Uterus (tissue), 4 donors: ENCODE data around the gene HOMER2. TPM values are rescaled to one million over a fixed set of nuclear protein-coding genes. Genes with fewer than 3 reads are reported as not detected.

Source experiments
- DNase-seq, 2 donors: peaks; one replicate each; pipeline ENCODE4 v3.0.0-alpha.2; 2019 to 2020
- H3K27ac ChIP-seq, 2 donors: fragments of 200-600 bp; sonication (generic); 1 replicate in 1 of 2; 2 replicates in 1 of 2; pipeline ENCODE4 v1.5.1; 2016 to 2018
- H3K27me3 ChIP-seq, 2 donors: fragments of 200-600 bp; sonication (generic); one replicate each; pipeline ENCODE4 v1.5.1; 2018 to 2019; ENCODE audit warnings: control low read depth in 1 of 2
- H3K36me3 ChIP-seq, 2 donors: fragments of 200-600 bp; sonication (generic); one replicate each; pipeline ENCODE4 v1.5.1; 2019; ENCODE audit warnings: control low read depth in 1 of 2
- H3K4me1 ChIP-seq, 2 donors: fragments of 200-600 bp; sonication (generic); one replicate each; pipeline ENCODE4 v1.5.1; 2018 to 2019; ENCODE audit warnings: control low read depth in 1 of 2
- H3K4me3 ChIP-seq, 2 donors: fragments of 200-600 bp; sonication (generic); 1 replicate in 1 of 2; 2 replicates in 1 of 2; pipeline ENCODE4 v1.5.1; 2018 to 2019; ENCODE audit warnings: mild to moderate bottlenecking in 1 of 2
- H3K9me3 ChIP-seq, 2 donors: fragments of 200-600 bp; sonication (generic); one replicate each; pipeline ENCODE4 v1.5.1; 2019; ENCODE audit warnings: control low read depth in 1 of 2
- POLR2A ChIP-seq, 2 donors: fragments of 450-650 bp; IDR thresholded peaks; one replicate each; pipeline ENCODE4 v1.6.1; 2016; ENCODE audit warnings: antibody characterized with exemption in 2 of 2, mild to moderate bottlenecking in 1 of 2, moderate library complexity in 1 of 2
- intact Hi-C: fragments of 100-400 bp; cut with DNase I; formaldehyde crosslinking; loops from one replicate; pipeline ENCODE4 v1.15.1; 2023; ENCODE audit warnings: low total_unique reads
- total RNA-seq, 4 donors: library from RNA; depleted of rRNA in 3 of 4; stranded (reverse); fragments of >200 nt in 3 of 4; gene quantifications; one replicate each; pipeline versions ENCODE4 v1.1.0 to v1.2.4, GENCODE V29; 2014 to 2023
- TF ChIP-seq, protein P1 (sequence below), 4 experiments: fragments of 200-600 bp in 2 of 4; fragments of 450-650 bp in 2 of 4; sonication (generic) in 2 of 4; IDR thresholded peaks; one replicate each; pipeline ENCODE4 v1.5.1; 2016 to 2019; ENCODE audit warnings: antibody characterized with exemption in 4 of 4, mild to moderate bottlenecking in 2 of 4, moderate library complexity in 1 of 4
- donor health status: DM: yes; HTN: yes; CAD: no.

Gene HOMER2
- total RNA-seq, 4 donors from 2014 or later = 5.1 to 50.0 (median 10.6) TPM

DNA sequence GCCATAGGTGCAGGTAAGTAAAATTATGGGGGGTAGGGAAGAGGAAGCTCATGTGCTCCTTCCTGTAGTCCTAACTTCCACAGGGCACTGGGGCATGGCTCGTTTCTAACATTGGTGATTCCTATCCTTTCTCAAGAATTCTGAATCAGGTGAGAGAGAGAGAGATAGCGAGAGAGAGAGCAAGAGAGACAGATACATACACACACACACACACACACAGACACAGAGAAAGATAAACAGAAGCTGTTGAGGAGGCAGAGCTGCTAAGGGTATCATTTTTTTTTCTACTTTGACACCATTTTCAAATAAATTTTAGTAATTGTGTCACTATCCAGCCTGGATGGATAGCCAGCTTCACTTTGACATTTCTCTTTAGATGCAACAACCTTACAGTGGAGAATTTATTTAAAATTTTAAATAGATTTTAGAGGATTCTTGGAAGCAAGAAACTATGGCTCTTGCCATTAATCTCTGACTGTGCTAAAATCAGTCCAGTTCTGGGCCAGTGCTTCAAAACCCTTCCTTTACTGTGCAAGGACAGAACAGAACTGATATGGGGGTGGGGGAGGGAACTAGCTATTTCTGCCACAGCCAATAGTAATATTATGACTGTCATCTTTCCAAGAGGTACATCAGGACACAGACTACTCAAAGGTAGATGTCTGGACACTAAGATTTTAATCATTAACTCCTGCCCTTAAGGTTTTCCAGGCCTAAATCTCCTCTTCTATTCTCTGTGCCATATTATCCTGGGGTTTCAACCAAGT lies 18.9 kb upstream of the HOMER2 start:
- TF ChIP-seq, protein P1, sequence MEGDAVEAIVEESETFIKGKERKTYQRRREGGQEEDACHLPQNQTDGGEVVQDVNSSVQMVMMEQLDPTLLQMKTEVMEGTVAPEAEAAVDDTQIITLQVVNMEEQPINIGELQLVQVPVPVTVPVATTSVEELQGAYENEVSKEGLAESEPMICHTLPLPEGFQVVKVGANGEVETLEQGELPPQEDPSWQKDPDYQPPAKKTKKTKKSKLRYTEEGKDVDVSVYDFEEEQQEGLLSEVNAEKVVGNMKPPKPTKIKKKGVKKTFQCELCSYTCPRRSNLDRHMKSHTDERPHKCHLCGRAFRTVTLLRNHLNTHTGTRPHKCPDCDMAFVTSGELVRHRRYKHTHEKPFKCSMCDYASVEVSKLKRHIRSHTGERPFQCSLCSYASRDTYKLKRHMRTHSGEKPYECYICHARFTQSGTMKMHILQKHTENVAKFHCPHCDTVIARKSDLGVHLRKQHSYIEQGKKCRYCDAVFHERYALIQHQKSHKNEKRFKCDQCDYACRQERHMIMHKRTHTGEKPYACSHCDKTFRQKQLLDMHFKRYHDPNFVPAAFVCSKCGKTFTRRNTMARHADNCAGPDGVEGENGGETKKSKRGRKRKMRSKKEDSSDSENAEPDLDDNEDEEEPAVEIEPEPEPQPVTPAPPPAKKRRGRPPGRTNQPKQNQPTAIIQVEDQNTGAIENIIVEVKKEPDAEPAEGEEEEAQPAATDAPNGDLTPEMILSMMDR (IDR thresholded peaks at IDR 0.05) = no peak
- no peak for TF ChIP-seq POLR2A (IDR thresholded peaks at IDR 0.05)
- no peaks in the 10 kb centered on the region for H3K27me3 ChIP-seq
- no peak overlapping the region for H3K4me3 ChIP-seq
- no peak overlapping the region for H3K27ac ChIP-seq
- no peaks in the 10 kb centered on the region for H3K9me3 ChIP-seq
- no peaks in the 10 kb centered on the region for H3K4me1 ChIP-seq
- intact Hi-C loops = no loop called here
- DNase-seq = no peak
- no peaks in the 10 kb centered on the region for H3K36me3 ChIP-seq

DNA sequence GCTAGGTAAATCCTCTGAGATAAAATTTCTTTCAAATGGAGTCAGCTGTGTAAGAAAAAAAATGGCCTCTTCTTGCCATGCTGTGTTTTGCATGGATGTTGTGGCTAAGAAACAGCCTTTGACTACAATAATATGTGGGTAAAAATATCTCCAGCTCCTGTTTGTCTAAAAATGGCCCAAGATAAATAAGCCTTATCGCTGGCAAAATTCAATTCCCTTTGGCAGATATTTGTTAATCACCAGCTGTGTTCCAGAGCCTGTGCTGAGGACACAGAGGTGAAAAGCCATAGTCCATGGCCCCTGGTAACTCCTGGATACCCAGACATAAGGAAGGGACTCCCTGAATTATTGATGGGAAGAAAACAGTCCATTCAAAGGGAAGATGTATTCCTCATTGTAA lies 18.2 kb upstream of the HOMER2 start:
- no peak for DNase-seq

DNA sequence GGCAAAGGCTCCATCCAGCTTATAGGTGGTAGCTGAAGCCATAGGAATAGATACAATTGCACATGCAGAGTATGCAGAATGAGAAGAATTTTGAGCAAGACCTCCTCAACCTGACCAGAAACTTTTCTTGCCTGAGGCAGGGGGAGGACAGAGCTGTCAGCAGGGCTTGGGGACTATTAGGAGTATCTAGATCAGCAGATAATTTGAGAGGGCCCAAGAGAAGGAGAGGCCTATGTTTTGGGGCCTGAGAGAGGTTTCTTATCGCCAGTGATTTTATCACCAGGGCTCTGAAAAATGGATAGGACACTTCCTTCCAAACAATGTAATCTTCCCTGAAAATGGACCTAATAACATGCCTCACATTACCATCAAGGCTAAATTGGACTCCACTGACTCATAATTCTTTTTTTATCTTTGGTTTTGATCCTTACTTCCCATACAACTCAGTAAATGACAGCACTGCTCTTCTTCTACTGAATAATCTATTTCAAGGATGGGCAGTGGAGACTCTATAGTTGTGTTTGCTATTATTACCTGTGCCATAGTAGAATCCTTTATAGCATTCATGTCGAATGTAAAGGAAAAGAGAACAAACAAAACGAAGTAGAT lies 17.7 kb upstream of the HOMER2 start:
- intact Hi-C loops = no loop called here

More for the DNA sequence above, 18.2 kb upstream of the HOMER2 start:
- Histone ChIP-seq H3K27ac (no peak overlapping the region), H3K4me1 (no peaks in the 10 kb centered on the region), H3K36me3 (no peaks in the 10 kb centered on the region), H3K9me3 (no peaks in the 10 kb centered on the region), H3K4me3 (no peak overlapping the region), H3K27me3 (no peaks in the 10 kb centered on the region)
- TF ChIP-seq, protein P1 (IDR thresholded peaks at IDR 0.05) = no peak
- no peak for TF ChIP-seq POLR2A (IDR thresholded peaks at IDR 0.05)
- intact Hi-C loops = no loop called here

DNA sequence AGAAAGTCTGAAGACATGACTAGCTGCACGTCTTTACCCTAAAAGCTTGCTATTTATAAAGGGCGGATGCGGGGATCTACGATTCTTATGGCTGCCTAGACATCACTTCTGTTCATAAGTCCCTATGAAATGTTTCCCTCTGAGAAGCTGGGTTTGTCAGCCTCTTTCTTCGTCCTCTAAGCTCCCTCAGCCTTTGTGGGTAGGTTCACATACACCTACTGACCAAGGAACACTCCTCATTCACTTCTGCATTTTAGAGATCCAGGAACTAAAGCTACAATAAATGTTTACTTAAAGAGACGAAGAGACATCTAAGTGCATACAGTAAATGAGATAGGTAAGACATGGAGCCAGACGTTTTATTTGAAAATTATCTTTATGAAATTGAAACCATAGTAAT lies 16.8 kb upstream of the HOMER2 start:
- no peak for DNase-seq
- H3K9me3 ChIP-seq = no peaks in the 10 kb centered on the region
- intact Hi-C loops = no loop called here
- no peak for TF ChIP-seq POLR2A (IDR thresholded peaks at IDR 0.05)
- TF ChIP-seq, protein P1 (IDR thresholded peaks at IDR 0.05) = no peak
- H3K4me1 ChIP-seq = no peaks in the 10 kb centered on the region
- no peaks in the 10 kb centered on the region for H3K27me3 ChIP-seq
- no peak overlapping the region for H3K4me3 ChIP-seq
- no peaks in the 10 kb centered on the region for H3K36me3 ChIP-seq
- no peak overlapping the region for H3K27ac ChIP-seq

More for the DNA sequence above, 17.7 kb upstream of the HOMER2 start:
- Histone ChIP-seq H3K4me3 (no peak overlapping the region), H3K4me1 (no peaks in the 10 kb centered on the region), H3K27me3 (no peaks in the 10 kb centered on the region), H3K36me3 (no peaks in the 10 kb centered on the region), H3K9me3 (no peaks in the 10 kb centered on the region), H3K27ac (no peak overlapping the region)
- no peak for DNase-seq
- TF ChIP-seq, protein P1 (IDR thresholded peaks at IDR 0.05) = no peak
- no peak for TF ChIP-seq POLR2A (IDR thresholded peaks at IDR 0.05)

DNA sequence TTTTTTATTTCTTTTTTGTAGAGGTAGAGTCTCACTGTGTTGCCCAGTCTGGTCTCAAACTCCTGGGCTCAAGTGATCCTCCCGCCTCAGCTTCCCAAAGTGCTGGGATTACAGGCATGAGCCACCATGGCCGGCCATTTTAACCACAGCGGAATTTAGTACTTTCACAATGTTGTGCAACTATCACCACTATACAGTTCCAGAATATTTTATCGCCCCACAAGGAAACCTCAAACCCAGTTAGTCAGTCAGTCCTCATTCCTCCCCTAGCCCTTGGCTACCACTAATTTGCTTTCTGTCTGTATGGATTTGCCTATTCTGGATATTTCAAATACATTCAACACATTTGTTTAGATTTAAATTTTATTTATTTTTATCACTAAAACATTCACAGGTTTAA lies 15.5 kb upstream of the HOMER2 start:
- Histone ChIP-seq H3K4me1 (no peaks in the 10 kb centered on the region), H3K27me3 (no peaks in the 10 kb centered on the region), H3K9me3 (no peaks in the 10 kb centered on the region), H3K36me3 (no peaks in the 10 kb centered on the region), H3K4me3 (no peak overlapping the region), H3K27ac (no peak overlapping the region)
- TF ChIP-seq POLR2A (IDR thresholded peaks at IDR 0.05) = no peak
- TF ChIP-seq, protein P1 (IDR thresholded peaks at IDR 0.05) = no peak
- no peak for DNase-seq
- intact Hi-C loops = no loop called here
